Measurements from ENCODE around the gene INAFM1.
"Not testable (repeated sequence)": the region's sequence is repeated elsewhere in the genome, so short reads cannot be mapped to it uniquely, and the experiment has no call there.

INAFM1 gene

GRCh38 chr19:47270408-47270807 is 4.3 kb upstream of the INAFM1 start:
- no peak for DNase-seq

GRCh38 chr19:47271949-47272348 is 2.7 kb upstream of the INAFM1 start:
- DNase-seq = no peak

DNA sequence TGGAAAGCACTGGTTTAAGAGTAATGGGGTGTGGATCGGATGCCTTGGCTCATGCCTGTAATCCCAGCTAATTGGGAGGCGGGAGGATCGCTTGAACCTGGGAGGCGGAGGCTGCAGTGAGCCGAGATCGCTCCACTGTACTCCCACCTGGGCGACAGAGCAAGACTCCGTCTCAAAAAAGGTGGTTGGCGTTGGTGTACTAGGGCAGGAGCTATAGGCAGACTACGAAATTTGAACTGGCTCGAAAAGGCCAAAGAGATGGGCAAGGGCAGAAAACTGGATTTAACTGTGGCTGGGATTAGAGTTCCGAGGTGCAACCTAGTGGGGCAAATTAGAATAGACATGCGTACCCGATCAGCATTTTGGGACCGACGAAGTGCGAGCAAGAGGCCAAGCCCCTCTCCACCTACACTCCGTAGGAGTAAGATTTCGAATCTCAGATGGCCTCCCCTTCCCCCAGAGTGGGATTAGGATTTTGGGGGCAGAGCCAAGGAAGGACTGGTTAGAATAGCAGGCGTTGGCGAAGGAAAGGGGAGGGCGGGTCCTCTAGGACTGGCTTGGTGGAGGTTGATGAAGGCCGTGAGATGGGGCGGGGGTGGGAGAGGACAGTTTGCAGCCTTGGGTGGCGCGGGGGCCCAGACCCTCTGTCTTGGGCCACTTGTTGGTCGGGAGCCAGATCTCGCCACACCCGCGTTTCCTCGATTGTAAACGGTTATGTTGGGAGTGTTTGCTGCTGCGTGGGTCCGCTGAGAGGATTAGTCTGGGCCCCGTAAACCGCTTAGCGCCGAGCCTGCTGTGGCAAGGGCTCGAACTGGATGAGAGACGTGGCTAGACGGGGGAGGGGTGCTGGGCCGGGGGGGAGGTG is 2.0 kb upstream of the INAFM1 start:
- DNase-seq = peak; percentile 38

DNA sequence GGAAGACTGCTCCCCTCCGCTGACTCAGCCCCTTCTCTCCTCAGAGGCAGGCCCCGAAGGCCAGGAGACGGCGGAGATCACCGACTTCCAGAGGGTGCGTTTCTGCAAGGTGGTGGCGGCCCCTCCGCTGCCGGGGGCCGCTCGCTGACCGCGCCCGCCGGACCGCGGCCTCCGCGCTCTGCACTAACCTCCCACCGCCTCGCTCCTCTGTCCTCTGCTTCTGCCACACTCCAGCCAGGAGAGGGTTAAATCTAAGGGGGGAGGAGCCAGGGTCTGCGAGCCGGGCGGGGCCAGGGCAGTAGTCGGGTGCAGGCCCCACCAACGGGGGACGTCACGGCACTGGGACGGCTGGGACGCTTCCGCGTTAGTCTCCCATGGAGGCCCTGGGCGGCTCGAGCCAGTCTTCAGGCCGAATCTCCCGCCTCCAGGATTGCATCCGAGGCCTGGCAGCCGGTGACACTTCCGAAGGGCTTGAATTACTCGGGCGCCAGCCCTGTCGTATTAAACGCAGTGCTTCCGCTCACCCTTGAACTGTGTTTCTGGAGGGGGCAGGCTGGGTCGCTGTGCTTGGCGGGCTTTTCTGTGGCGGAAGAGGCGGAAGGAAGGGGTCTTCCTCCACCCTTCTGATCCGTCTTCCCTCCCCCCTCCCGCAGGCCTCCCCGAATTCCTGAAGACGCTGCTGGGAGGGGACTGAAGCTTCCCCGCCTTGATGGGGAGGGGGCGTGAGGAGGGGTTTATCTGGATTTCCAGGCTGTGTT is 1.2 kb upstream of the INAFM1 start:
- DNase-seq = peak; percentile 81

DNA sequence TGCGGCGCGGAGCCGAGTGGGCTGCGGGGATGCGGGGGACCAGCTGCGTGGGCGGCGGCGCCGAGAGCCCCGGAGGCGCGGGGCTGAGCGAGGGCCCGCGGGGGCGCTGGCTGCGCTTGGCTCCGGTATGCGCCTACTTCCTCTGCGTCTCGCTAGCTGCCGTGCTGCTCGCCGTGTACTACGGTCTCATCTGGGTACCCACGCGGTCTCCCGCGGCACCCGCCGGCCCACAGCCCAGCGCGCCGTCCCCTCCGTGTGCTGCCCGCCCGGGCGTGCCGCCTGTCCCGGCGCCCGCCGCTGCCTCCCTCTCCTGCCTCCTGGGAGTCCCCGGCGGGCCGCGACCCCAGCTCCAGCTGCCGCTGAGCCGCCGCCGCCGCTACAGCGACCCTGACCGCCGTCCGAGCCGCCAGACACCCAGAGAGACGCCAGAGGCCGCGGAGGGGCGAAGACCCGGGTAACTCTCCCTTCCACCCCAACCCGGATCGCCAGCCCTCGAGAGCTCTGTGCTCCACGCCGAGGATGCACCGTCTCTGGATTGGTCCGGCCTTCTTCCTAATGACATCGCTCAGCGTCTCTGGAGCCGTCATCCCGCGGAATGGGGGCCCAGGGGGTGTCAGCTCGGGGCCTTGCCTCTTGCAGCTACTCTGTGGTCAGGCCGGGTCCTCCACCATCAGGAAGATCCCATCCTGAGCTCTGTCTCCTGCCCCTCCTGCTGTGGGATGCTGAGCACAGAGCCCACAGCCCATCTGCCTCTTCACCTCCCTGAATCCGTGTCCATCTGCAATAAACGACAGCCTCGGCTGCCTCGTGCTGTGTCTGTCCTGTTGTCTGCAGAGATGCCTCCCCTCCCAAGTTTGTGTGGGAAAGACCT is 441 bp downstream of the INAFM1 start:
- DNase-seq = no peak

DNA sequence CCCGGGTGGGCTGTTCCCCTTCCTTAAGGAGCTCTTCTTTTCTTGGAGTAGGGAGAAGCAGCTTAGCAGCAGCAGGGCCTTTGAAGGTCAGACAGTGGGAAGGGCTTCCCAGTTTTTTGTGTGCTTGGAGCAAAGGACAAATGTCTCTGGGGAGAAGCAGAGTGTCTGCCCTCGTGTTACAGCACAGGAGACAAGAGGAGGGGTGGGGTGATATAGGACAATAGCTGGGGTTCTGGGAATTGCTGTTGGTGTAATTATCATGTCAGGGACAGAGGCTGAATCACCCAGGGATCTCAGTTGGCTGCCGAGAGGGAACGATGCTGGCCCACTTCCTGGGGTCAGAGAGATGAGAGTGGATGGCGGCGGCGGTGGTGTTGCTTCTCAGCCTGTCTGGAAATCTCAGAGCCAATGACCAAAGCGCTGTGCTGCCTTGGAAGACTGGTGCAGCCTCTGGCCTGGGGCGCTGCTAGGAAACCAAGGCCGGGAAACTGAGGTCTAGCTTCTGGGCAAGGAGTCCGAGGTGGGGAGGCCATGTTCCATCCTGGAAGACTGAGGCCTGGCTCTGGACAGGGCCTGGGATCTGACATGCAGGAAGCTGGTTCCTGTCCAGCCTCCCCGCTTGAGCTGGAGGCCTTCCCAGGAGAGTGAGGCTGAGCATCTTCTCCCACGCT is 1.2 kb downstream of the INAFM1 start:
- DNase-seq = no peak

- not testable (repeated sequence) for DNase-seq
These were observed 1.8 kb downstream of the INAFM1 start for GRCh38 chr19:47276513-47276912.

DNA sequence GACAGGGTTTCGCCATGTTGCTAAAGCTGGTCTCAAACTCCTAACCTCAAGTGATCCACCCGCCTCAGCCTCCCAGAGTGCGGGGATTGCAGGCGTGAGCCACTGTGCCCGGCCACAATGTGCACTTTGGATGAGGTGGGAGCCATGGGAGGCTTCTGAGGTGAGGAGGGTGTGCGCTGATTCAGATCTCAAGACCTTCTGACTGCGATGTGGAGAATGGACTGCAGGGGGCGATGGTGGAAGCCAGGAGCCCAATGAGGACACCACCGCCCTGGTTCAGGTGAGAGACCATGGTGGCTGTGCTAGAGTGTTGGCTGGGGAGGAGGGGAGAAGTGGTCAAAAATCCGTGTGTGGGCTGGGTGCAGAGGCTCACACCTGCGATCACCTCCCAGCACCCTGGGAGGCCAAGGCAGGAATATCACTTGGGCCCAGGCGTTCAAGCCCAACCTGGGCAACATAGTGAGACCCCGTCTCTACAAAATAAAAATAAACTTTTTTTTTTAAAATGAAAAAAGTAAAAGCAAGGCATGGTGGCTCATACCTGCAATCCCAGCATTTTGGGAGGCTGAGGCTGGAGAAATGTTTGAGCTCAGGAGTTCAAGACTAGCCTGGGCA is 5.6 kb downstream of the INAFM1 start:
- DNase-seq = peak; percentile 45

DNA sequence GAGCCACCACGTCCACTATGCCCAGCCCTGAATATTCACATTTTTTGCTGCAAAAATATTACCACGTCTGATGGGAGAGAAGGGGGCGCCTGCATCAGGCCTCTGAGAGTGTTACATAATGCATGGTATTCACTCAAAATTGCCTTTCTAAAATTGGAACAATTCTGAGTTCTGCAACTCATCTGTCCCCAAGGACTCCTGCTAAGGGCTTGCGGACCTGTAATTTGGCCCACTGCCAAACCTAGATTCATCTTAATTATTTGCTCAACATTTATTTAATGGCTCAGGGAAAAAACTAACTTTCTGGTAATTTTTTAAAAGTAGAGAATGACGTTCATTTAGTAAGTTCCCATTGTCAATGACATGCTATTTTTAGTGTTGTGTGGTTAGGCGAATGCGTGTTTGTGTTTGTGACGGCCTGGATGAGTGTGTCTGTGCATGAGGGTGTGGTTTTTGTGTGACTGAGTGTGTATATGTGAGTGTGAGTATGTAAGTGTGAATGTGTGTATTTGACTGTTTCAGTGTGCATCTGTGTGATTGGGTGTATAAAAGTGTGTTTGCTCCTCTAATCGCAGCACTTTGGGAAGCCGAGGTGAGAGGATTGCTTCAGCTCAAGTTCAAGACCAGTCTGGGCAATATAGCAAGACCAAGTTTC is 8.8 kb downstream of the INAFM1 start:
- DNase-seq = no peak

DNA sequence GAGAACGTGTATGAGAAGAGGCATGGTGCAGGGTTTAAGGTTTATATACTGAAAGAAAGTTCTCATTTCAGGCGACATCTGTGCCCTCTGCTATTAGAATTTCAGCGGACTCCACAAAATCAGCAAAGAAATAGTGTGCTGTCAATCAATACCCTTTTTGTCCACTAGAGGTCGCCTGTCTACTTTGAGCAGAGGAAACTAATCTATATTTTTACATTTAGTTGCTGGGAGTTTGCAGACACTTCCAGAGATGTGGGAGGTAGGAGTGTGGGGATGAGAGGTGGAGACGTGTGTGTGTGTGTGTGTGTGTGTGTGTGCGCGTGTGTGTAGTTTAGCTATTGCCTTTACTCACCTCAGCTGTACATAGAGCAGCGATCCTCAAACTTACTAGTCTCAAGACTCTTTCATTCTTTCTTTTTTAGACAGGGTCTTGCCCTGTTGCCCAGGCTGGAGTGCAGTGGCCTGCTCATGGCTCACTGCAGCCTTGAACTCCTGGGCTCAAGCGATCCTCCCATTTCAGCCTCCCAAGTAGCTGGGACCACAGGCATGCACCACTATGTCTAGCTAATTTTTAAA is 9.7 kb downstream of the INAFM1 start:
- DNase-seq = peak; percentile 29

GRCh38 chr19:47296036-47296435 is 21.4 kb downstream of the INAFM1 start:
- peak; percentile 65 for DNase-seq

DNA sequence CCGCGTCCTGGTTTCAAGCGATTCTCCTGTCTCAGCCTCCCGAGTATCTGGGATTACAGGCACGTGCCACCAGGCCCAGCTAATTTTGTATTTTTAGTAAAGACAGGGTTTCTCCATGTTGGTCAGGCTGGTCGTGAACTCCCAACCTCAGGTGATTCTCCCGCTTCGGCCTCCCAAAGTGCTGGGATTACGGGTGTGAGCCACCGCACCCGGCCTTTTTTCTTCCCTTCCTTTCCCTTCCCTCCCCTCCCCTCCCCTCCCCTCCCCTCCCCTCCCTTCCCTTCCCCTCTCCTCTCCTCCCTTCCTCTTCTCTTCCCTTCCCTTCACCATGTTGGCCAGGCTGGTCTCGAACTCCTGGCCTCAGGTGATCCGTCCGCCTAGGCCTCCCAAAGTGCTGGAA is 26.2 kb downstream of the INAFM1 start:
- DNase-seq = not testable (repeated sequence)

- no peak for DNase-seq
These were observed 27.6 kb downstream of the INAFM1 start for GRCh38 chr19:47302249-47302648.

- DNase-seq = no peak
These were observed 29.3 kb downstream of the INAFM1 start for GRCh38 chr19:47303966-47304365.

GRCh38 chr19:47305309-47305751 is 30.6 kb downstream of the INAFM1 start:
- DNase-seq = peak; percentile 66

DNA sequence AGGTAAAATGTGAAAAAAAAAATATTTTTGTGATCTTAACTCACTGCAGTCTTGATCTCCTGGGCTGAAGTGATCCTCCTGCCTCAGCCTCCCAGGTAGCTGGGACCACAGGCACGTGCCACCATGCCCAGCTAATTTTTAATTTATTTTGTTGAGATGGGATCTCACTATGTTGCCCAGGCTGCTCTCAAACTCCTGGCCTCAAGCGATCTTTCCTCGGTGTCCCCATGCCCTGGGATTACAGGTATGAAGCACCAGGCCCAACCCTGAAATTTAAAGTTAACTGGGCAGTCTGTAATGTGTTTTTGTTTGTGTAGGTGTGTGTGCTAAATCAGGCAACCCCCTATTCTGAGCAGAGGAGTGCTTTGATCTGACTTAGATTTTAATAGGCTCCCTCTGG is 31.6 kb downstream of the INAFM1 start:
- DNase-seq = no peak

- DNase-seq = no peak
These were observed 34.4 kb downstream of the INAFM1 start for GRCh38 chr19:47309038-47309437.

- DNase-seq = no peak
These were observed 34.9 kb downstream of the INAFM1 start, which contains the start of gene C5AR1 for GRCh38 chr19:47309608-47310007. Gene C5AR1, plus strand, starts transcription at chr19:47309861. Its CDS starts 35 bp downstream, at chr19:47309896.

DNA sequence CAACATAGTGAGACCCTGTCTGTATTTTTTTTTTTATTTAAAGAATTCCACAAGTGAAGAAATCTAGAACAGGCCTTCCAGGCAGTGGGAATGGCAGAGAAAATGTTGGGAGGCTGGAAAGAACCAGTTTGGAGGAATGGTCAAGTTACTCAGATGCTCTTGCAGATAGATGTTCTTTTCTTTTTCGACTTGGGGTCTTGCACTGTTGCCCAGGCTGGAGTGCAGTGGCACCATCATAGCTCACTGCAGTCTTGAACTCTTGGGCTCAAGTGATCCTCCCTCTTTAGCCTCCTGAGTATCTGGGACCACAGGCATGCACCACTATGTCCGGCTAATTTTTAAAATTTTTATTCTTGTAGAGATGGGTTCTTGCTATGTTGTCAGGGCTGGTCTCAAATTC is 35.6 kb downstream of the INAFM1 start:
- no peak for DNase-seq

DNA sequence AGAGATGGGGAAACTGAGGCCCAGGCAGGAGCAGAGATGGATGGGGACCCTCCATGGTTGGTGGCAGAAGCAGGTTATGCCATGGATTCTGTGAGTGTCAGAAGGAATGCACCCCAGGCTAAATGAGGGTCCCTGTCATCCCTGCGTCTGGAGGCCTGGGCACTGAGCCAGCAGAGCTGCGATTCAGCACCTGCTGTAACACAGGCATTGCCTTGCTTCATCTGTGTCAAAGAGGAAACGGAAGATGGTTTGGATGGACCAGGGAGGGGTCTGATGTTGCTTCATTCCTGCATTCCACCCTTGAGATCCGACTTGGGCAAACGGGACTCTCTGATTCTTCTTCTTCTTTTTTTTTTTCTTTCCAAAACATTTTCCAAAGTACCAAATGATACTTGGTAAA is 36.1 kb downstream of the INAFM1 start:
- DNase-seq = no peak

Data from T-helper 9 cell (primary cell).